GM23248 (cell line): Measurements from ENCODE around the gene SND1. TPM values are rescaled to one million over a fixed set of nuclear protein-coding genes. Genes with fewer than 3 reads are reported as not detected.

ENCODE experiments used
- DNase-seq: peaks from one replicate; pipeline ENCODE4 v3.0.0-alpha.2; 2015
- H2AFZ ChIP-seq: fragments of 200-600 bp; sonication (generic); 2 replicates; pipeline ENCODE4 v1.6.1; 2016; ENCODE audit warnings: antibody characterized with exemption
- H3F3A ChIP-seq: fragments of 200-600 bp; sonication (generic); 2 replicates; pipeline ENCODE4 v1.6.1; 2016; ENCODE audit warnings: mild to moderate bottlenecking, antibody characterized with exemption, mixed run types; ENCODE audit not compliant: insufficient read depth
- H3K27ac ChIP-seq: fragments of 200-600 bp; sonication (generic); 2 replicates; pipeline ENCODE4 v1.5.1; 2016; ENCODE audit warnings: mild to moderate bottlenecking
- H3K27me3 ChIP-seq: fragments of 200-600 bp; sonication (generic); replicated peaks from 2 replicates; pipeline ENCODE4 v1.6.1; 2016; ENCODE audit warnings: mild to moderate bottlenecking; ENCODE audit not compliant: insufficient read depth
- H3K36me3 ChIP-seq: fragments of 200-600 bp; sonication (generic); 2 replicates; pipeline ENCODE4 v1.6.1; 2016; ENCODE audit warnings: low read depth, mild to moderate bottlenecking
- H3K4me1 ChIP-seq: fragments of 200-600 bp; sonication (generic); 2 replicates; pipeline ENCODE4 v1.6.1; 2016; ENCODE audit warnings: mild to moderate bottlenecking; ENCODE audit not compliant: insufficient read depth
- H3K4me2 ChIP-seq: fragments of 200-600 bp; sonication (generic); one replicate; pipeline ENCODE4 v1.6.1; 2016; ENCODE audit warnings: mild to moderate bottlenecking; ENCODE audit not compliant: unreplicated experiment
- H3K4me3 ChIP-seq: fragments of 200-600 bp; sonication (generic); 2 replicates; pipeline ENCODE4 v1.5.1; 2016; ENCODE audit warnings: mild to moderate bottlenecking
- H3K79me2 ChIP-seq: fragments of 200-600 bp; sonication (generic); 2 replicates; pipeline ENCODE4 v1.6.1; 2016; ENCODE audit warnings: mild to moderate bottlenecking; ENCODE audit not compliant: insufficient read depth
- H3K9ac ChIP-seq: fragments of 200-600 bp; sonication (generic); 2 replicates; pipeline ENCODE4 v1.6.1; 2016; ENCODE audit warnings: mild to moderate bottlenecking
- H3K9me2 ChIP-seq: fragments of 200-600 bp; sonication (generic); 2 replicates; pipeline ENCODE4 v1.6.1; 2016; ENCODE audit warnings: mixed run types, mild to moderate bottlenecking, moderate library complexity; ENCODE audit not compliant: insufficient read depth
- H3K9me3 ChIP-seq: fragments of 200-600 bp; sonication (generic); one replicate; pipeline ENCODE4 v1.6.1; 2017; ENCODE audit warnings: low read depth
- H4K20me1 ChIP-seq: fragments of 200-600 bp; sonication (generic); 2 replicates; pipeline ENCODE4 v1.6.0; 2016; ENCODE audit not compliant: insufficient read depth
- EZH2 ChIP-seq: fragments of 200-600 bp; sonication (generic); IDR thresholded peaks from 2 replicates; pipeline ENCODE4 v1.6.1; 2018; ENCODE audit warnings: antibody characterized with exemption, mild to moderate bottlenecking; ENCODE audit not compliant: insufficient read depth, poor library complexity, severe bottlenecking
- EZH2phosphoT487 ChIP-seq: fragments of 200-600 bp; sonication (generic); IDR thresholded peaks from 2 replicates; pipeline ENCODE4 v1.6.1; 2018; ENCODE audit warnings: antibody characterized with exemption, moderate library complexity, mild to moderate bottlenecking, low read depth; ENCODE audit not compliant: insufficient read depth
- WGBS, 2 experiments: methylation state at CpG; one replicate each; pipeline ENCODE4 v1.1.6; 2015 to 2017; ENCODE audit warnings: low lambda C conversion rate in 2 of 2, low coverage in 1 of 2; ENCODE audit errors: missing lambda C conversion rate in 2 of 2; 5-methylcytosine and 5-hydroxymethylcytosine counted together
- in situ Hi-C: fragments of 300-500 bp; cut with MboI; formaldehyde crosslinking; loops from 2 replicates; pipeline ENCODE4 v1.15.0; 2020
- polyA plus RNA-seq: library from polyadenylated mRNA; unstranded; fragments of >200 nt; fragmentation: Nextera tagmentation; extraction: Ambion mirVana; gene quantifications from 2 replicates; pipeline ENCODE4 v1.2.1, GENCODE V29; 2016
- total RNA-seq: library from RNA; depleted of rRNA; stranded (reverse); fragments of >200 nt; shearing (Covaris generic); gene quantifications from 2 replicates; pipeline ENCODE4 v1.2.3, GENCODE V29; 2014

The SND1 gene
- total and polyA plus RNA-seq, 2 experiments from 2014 or later: 128 to 184 TPM

- no peak overlapping the region for H3K4me3 ChIP-seq
- no peaks in the 10 kb centered on the region for H3K9me3 ChIP-seq
- no peaks in the 10 kb centered on the region for H3K27me3 ChIP-seq
- H2AFZ ChIP-seq: no peak overlapping the region
- 100% methylated on average over 2 of the region's 2 CpGs for WGBS, 2 experiments
- no peak overlapping the region for H3K9ac ChIP-seq
- no peaks in the 10 kb centered on the region for H3F3A ChIP-seq
- H3K79me2 ChIP-seq: peaks cover 42% of the 10 kb centered on the region
- DNase-seq: no peak
- H4K20me1 ChIP-seq: no peaks in the 10 kb centered on the region
- no peak for TF ChIP-seq EZH2phosphoT487
- TF ChIP-seq EZH2: no peak
- no peak overlapping the region for H3K4me2 ChIP-seq
- H3K9me2 ChIP-seq: no peaks in the 10 kb centered on the region
- in situ Hi-C loops: no loop called here
- H3K4me1 ChIP-seq: peaks cover 19% of the 10 kb centered on the region
- H3K27ac ChIP-seq: no peak overlapping the region
- peaks cover 18% of the 10 kb centered on the region for H3K36me3 ChIP-seq
Observed at GRCh38 chr7:127848241-127848640, 196.2 kb downstream of the SND1 start.

DNA sequence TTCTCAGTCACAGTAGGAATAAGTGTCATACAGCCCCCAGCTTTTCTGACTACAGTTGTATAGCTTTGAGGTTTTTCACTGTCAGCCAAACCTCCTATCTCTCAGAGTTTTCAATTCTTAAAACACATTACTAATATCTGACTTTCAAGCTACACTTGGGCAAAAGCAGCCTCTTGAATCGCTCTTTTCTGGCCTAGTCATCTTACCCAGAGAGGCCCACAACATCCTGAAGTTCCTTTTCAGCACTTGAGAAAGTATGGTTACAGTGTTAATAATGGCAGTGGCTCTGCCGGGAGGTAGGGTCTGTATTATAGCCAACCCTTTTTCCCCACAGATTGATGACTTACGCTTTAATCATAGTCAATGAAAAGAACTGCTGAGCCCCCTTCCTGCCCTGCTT is 198.2 kb downstream of the SND1 start:
- in situ Hi-C loops: no loop called here
- Histone ChIP-seq H3K27ac (no peak overlapping the region), H2AFZ (no peak overlapping the region), H3K79me2 (peaks cover 50% of the 10 kb centered on the region), H3K9me3 (no peaks in the 10 kb centered on the region), H3K9ac (no peak overlapping the region), H3K9me2 (no peaks in the 10 kb centered on the region), H4K20me1 (no peaks in the 10 kb centered on the region), H3K36me3 (peaks cover 12% of the 10 kb centered on the region; the same call in 1 of the 2 replicates), H3K27me3 (no peaks in the 10 kb centered on the region), H3K4me3 (no peak overlapping the region), H3K4me1 (peaks cover 11% of the 10 kb centered on the region), H3F3A (no peaks in the 10 kb centered on the region), H3K4me2 (no peak overlapping the region)
- no peak for DNase-seq
- 95 to 98% methylated on average over 3 of the region's 3 CpGs for WGBS, 2 experiments
- TF ChIP-seq EZH2: no peak
- no peak for TF ChIP-seq EZH2phosphoT487

GRCh38 chr7:127854383-127854782 is 202.4 kb downstream of the SND1 start:
- 96 to 97% methylated on average over 2 of the region's 2 CpGs for WGBS, 2 experiments
- H3K4me2 ChIP-seq: no peak overlapping the region
- peaks cover 11% of the 10 kb centered on the region for H3K4me1 ChIP-seq
- H3K9ac ChIP-seq: no peak overlapping the region
- H3K79me2 ChIP-seq: peaks cover 56% of the 10 kb centered on the region
- H3K27me3 ChIP-seq: no peaks in the 10 kb centered on the region
- no peak for TF ChIP-seq EZH2
- TF ChIP-seq EZH2phosphoT487: no peak
- 0 out of 2 replicates have a peak, but pooled peaks cover 5% of the 10 kb centered on the region for H4K20me1 ChIP-seq
- H3K9me3 ChIP-seq: no peaks in the 10 kb centered on the region
- 0 out of 2 replicates have a peak, but pooled peaks cover 5% of the 10 kb centered on the region for H3K9me2 ChIP-seq
- DNase-seq: no peak
- 0 out of 2 replicates have a peak, but pooled peaks cover 3% of the 10 kb centered on the region for H3K36me3 ChIP-seq
- in situ Hi-C loops: no loop called here
- no peaks in the 10 kb centered on the region for H3F3A ChIP-seq
- H3K27ac ChIP-seq: no peak overlapping the region
- no peak overlapping the region for H2AFZ ChIP-seq
- H3K4me3 ChIP-seq: no peak overlapping the region

- 99% methylated on average over 4 of the region's 4 CpGs for WGBS, 2 experiments
- Histone ChIP-seq H4K20me1 (0 out of 2 replicates have a peak, but pooled peaks cover 5% of the 10 kb centered on the region), H3K27ac (no peak overlapping the region), H3F3A (no peaks in the 10 kb centered on the region), H3K9me2 (0 out of 2 replicates have a peak, but pooled peaks cover 5% of the 10 kb centered on the region), H3K79me2 (peaks cover 78% of the 10 kb centered on the region), H3K36me3 (no peaks in the 10 kb centered on the region), H3K9me3 (no peaks in the 10 kb centered on the region), H3K27me3 (no peaks in the 10 kb centered on the region), H3K9ac (no peak overlapping the region), H3K4me3 (no peak overlapping the region), H3K4me1 (no peaks in the 10 kb centered on the region), H2AFZ (no peak overlapping the region), H3K4me2 (no peak overlapping the region)
- no peak for DNase-seq
- in situ Hi-C loops: no loop called here
- TF ChIP-seq EZH2 (no peak), EZH2phosphoT487 (no peak)
Observed at GRCh38 chr7:127857464-127857841, 205.5 kb downstream of the SND1 start.
